ENCODE measurements around the gene CLPTM1L. TPM values are rescaled to one million over a fixed set of nuclear protein-coding genes. Genes with fewer than 3 reads are reported as not detected.

The CLPTM1L gene
- total and polyA plus RNA-seq, 9 donors: 28.1 to 96.2 (median 49.0) TPM

DNA sequence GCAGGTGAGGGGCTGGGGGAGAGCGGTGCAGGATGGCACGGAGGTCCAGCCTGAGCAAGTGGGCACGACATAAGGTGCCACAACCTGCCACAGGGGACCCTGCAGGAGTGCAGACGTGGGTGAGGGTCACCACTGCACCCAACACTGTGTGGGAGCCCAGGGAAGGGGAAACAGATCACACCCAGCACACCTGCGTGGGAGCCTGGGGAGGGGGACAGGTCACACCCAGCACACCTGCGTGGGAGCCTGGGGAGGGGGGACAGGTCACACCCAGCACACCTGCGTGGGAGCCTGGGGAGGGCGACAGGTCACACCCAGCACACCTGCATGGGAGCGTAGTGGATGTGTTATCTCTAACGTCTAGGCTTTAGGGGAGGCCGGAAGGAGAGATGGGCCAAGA, 47.4 kb upstream of the CLPTM1L start:
- WGBS, 3 donors: 72 to 74% (median 73%) methylated on average over 11 of the region's 11 CpGs
- H3K4me3 ChIP-seq: no peak overlapping the region
- intact Hi-C loops (cut with DNase I): no loop called here
- DNase-seq: no peak
- no peaks in the 10 kb centered on the region for H3K4me1 ChIP-seq (ENCODE audit: insufficient read depth)
- no peaks in the 10 kb centered on the region for H3K27me3 ChIP-seq
- TF ChIP-seq, protein P1, sequence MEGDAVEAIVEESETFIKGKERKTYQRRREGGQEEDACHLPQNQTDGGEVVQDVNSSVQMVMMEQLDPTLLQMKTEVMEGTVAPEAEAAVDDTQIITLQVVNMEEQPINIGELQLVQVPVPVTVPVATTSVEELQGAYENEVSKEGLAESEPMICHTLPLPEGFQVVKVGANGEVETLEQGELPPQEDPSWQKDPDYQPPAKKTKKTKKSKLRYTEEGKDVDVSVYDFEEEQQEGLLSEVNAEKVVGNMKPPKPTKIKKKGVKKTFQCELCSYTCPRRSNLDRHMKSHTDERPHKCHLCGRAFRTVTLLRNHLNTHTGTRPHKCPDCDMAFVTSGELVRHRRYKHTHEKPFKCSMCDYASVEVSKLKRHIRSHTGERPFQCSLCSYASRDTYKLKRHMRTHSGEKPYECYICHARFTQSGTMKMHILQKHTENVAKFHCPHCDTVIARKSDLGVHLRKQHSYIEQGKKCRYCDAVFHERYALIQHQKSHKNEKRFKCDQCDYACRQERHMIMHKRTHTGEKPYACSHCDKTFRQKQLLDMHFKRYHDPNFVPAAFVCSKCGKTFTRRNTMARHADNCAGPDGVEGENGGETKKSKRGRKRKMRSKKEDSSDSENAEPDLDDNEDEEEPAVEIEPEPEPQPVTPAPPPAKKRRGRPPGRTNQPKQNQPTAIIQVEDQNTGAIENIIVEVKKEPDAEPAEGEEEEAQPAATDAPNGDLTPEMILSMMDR (IDR thresholded peaks at IDR 0.05): no peak
- TF ChIP-seq EP300 (IDR thresholded peaks at IDR 0.05) (no peak), POLR2A (IDR thresholded peaks at IDR 0.05) (no peak)
- no peaks in the 10 kb centered on the region for H3K9me3 ChIP-seq
- no peaks in the 10 kb centered on the region for H3K36me3 ChIP-seq
- H3K27ac ChIP-seq: no peak overlapping the region

DNA sequence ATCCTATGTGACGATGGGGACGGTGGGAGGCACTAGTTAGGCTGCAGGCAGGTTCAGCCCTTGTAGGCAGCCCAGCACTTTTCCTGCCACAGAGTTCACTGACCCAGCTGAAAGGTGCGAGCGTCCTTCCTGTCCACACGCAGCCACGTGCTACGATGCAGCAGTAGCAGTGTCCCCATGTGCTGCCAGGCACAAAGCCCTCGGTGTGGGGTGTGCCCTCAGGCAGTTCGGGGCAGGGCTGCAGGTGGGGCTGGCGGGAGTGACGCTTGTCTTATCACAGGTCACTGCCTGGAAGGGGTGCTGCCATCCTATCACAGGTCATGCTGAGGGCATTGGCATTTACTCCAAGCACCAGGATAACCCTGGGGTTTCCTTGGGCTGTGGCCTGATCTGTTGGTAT, 46.8 kb upstream of the CLPTM1L start:
- intact Hi-C loops (cut with DNase I): no loop called here
- WGBS, 3 donors: 67 to 74% (median 67%) methylated on average over 10 to 11 of the region's 11 CpGs

DNA sequence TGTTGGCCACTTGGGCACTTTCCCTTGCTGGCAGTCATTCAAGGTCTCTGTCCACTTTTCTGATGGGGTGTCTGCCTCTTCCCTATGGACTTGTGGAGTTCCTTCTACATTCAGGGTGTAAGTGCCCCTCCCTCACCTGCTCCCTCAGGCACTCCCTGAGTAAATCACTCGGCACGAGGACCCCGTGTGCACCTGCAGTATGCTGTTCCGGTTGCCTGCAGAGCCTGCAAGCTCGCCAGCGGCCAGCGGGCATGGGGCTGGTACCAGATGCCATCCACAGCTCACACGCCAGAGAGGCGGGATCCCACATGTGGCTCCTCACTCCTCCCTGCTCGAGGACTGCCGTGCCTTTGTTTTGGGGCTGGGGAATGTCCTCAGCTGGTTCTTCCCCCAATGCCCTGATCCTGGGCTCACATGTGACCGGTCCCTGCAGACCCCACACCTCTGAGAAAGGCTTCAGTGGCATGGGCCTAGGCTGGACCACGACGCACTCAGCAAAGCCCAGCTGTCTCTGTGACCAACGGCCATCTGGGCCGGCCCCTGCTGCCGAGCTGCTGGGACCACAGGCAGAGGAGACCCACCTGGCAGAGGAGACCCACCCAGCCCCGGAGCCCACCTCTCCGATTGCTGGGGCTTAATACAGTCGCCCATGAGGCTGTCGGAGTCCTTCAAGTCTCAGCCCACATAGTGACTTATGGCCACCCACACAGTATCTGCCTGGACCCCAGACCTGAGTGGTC, 46.1 kb upstream of the CLPTM1L start:
- DNase-seq: no peak
- Histone ChIP-seq H3K27me3 (no peaks in the 10 kb centered on the region), H3K4me1 (ENCODE audit: insufficient read depth) (peaks cover 3% of the 10 kb centered on the region), H3K27ac (no peak overlapping the region), H3K36me3 (no peaks in the 10 kb centered on the region), H3K9me3 (no peaks in the 10 kb centered on the region), H3K4me3 (no peak overlapping the region)
- TF ChIP-seq, protein P1 (IDR thresholded peaks at IDR 0.05): no peak
- no peak for TF ChIP-seq POLR2A (IDR thresholded peaks at IDR 0.05)
- TF ChIP-seq EP300 (IDR thresholded peaks at IDR 0.05): no peak
- WGBS, 3 donors: 73 to 75% (median 75%) methylated on average over 19 to 21 of the region's 21 CpGs
- intact Hi-C loops (cut with DNase I): no loop called here

More for the DNA sequence above, 46.8 kb upstream of the CLPTM1L start:
- no peak for DNase-seq
- Histone ChIP-seq H3K9me3 (no peaks in the 10 kb centered on the region), H3K4me1 (ENCODE audit: insufficient read depth) (no peaks in the 10 kb centered on the region), H3K4me3 (no peak overlapping the region), H3K27me3 (no peaks in the 10 kb centered on the region), H3K36me3 (no peaks in the 10 kb centered on the region), H3K27ac (no peak overlapping the region)
- TF ChIP-seq, protein P1 (IDR thresholded peaks at IDR 0.05): no peak
- no peak for TF ChIP-seq EP300 (IDR thresholded peaks at IDR 0.05)
- no peak for TF ChIP-seq POLR2A (IDR thresholded peaks at IDR 0.05)

GRCh38 chr5:1390333-1390732, 45.4 kb upstream of the CLPTM1L start:
- H3K27ac ChIP-seq: no peak overlapping the region
- H3K9me3 ChIP-seq: no peaks in the 10 kb centered on the region
- H3K27me3 ChIP-seq: no peaks in the 10 kb centered on the region
- TF ChIP-seq EP300 (IDR thresholded peaks at IDR 0.05) (no peak), POLR2A (IDR thresholded peaks at IDR 0.05) (no peak)
- TF ChIP-seq, protein P1 (IDR thresholded peaks at IDR 0.05): no peak
- intact Hi-C loops (cut with DNase I): no loop called here
- peaks cover 5% of the 10 kb centered on the region for H3K4me1 ChIP-seq (ENCODE audit: insufficient read depth)
- H3K4me3 ChIP-seq: no peak overlapping the region
- WGBS, 3 donors: 65 to 68% (median 66%) methylated on average over 7 of the region's 7 CpGs
- no peak for DNase-seq
- H3K36me3 ChIP-seq: no peaks in the 10 kb centered on the region
